ENCODE results near the gene ETS1. TPM values are rescaled to one million over a fixed set of nuclear protein-coding genes. Genes with fewer than 3 reads are reported as not detected.

The ETS1 gene
- total RNA-seq, 1 donor, result 95.0 TPM

DNA sequence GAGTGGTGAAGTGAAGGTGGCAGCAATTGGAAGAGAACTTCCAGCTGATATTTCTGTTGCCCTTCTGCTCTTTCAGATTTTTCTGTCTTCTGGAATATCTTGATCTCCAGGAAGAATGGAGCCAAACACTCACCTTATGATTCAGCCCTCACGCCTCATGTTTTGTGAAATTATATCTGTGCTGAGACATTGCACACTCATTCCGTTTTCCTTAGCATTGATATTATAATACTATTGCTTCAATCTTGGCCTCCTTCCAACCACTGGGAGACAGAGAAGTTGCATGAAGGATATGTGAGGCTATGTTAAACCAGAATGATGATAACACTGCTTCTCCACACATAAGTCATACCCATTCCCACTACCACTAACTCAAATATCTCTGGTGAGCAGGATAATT lies 177.9 kb downstream of the ETS1 start:
- DNase-seq (ENCODE audit: low read depth), result peak; percentile 40
- H3K4me3 ChIP-seq (ENCODE audit: low read depth, low read length), result no peak overlapping the region
- TF ChIP-seq, protein P1, sequence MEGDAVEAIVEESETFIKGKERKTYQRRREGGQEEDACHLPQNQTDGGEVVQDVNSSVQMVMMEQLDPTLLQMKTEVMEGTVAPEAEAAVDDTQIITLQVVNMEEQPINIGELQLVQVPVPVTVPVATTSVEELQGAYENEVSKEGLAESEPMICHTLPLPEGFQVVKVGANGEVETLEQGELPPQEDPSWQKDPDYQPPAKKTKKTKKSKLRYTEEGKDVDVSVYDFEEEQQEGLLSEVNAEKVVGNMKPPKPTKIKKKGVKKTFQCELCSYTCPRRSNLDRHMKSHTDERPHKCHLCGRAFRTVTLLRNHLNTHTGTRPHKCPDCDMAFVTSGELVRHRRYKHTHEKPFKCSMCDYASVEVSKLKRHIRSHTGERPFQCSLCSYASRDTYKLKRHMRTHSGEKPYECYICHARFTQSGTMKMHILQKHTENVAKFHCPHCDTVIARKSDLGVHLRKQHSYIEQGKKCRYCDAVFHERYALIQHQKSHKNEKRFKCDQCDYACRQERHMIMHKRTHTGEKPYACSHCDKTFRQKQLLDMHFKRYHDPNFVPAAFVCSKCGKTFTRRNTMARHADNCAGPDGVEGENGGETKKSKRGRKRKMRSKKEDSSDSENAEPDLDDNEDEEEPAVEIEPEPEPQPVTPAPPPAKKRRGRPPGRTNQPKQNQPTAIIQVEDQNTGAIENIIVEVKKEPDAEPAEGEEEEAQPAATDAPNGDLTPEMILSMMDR (IDR thresholded peaks at IDR 0.05; ENCODE audit: insufficient read depth, low read depth, low read length), result no peak

Small RNAs within 50 kb of the gene (small RNA-seq; reads per million reads assigned to genes)
- not detected for gene MIR6090

Other genes starting within 250 kb of the ETS1 start
- gene FLI1, start 106.5 kb upstream of the ETS1 start, total RNA-seq, result 6.9 and 10.6 TPM in 2 replicates

Measured in fibroblast of villous mesenchyme (primary cell).